Measurements from ENCODE around the gene BRINP3.

DNA sequence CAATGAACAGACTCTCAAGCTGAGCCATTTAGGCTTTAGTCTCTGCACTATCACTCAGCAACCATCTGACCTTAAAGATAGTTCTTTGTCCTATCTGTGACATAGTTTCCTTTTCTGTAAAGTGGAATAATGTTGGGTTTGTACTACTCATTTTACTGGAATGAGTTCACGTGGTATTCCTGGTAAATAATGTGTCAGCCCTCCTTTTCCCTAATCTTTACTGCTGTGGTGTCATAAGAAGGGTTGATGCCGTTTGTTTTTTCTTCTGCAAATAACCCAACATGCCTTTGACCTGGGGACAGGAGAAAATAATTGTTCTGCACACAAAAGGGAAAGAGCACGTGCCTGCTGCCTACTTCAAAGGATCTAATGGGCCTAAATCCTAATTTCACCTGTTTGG lies 297.8 kb downstream of the BRINP3 start:
- TF ChIP-seq, protein P1, sequence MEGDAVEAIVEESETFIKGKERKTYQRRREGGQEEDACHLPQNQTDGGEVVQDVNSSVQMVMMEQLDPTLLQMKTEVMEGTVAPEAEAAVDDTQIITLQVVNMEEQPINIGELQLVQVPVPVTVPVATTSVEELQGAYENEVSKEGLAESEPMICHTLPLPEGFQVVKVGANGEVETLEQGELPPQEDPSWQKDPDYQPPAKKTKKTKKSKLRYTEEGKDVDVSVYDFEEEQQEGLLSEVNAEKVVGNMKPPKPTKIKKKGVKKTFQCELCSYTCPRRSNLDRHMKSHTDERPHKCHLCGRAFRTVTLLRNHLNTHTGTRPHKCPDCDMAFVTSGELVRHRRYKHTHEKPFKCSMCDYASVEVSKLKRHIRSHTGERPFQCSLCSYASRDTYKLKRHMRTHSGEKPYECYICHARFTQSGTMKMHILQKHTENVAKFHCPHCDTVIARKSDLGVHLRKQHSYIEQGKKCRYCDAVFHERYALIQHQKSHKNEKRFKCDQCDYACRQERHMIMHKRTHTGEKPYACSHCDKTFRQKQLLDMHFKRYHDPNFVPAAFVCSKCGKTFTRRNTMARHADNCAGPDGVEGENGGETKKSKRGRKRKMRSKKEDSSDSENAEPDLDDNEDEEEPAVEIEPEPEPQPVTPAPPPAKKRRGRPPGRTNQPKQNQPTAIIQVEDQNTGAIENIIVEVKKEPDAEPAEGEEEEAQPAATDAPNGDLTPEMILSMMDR (IDR thresholded peaks at IDR 0.05), result no peak
- no peak for TF ChIP-seq POLR2AphosphoS5 (IDR thresholded peaks at IDR 0.05)
- TF ChIP-seq EP300 (IDR thresholded peaks at IDR 0.05), result no peak

Measured in upper lobe of left lung (tissue), 4 donors.